A673 (cell line): ENCODE results near the gene EZR. TPM values are rescaled to one million over a fixed set of nuclear protein-coding genes. Genes with fewer than 3 reads are reported as not detected.

Source experiments
- BruUV-seq: library from RNA; stranded (reverse); fragments of 400-500 nt; replicated peaks from 2 replicates; lab custom pipeline; 2021; lab: Mats Ljungman, UMichigan
- CTCF ChIA-PET: fragments of 300-600 bp; sonication (Branson Sonifier 250); formaldehyde crosslinking; loops from one replicate; lab custom pipeline; 2022; ENCODE audit warnings: antibody characterized with exemption; lab: Charles Lee
- POLR2A ChIA-PET: fragments of 300-600 bp; sonication (Branson Sonifier 250); formaldehyde crosslinking; loops from one replicate; lab custom pipeline; 2022; ENCODE audit warnings: antibody characterized with exemption; ENCODE audit not compliant: low non-redundant PET; lab: Charles Lee
- DNase-seq: peaks from one replicate; pipeline ENCODE4 v3.0.0-alpha.2; 2015; ENCODE audit warnings: low spot score
- H3K27ac ChIP-seq: fragments of 200-600 bp; sonication (generic); 2 replicates; pipeline ENCODE4 v1.5.1; 2016; ENCODE audit warnings: mixed run types, low read depth, mild to moderate bottlenecking, mixed read lengths, antibody characterized with exemption, low read length; ENCODE audit not compliant: poor library complexity, severe bottlenecking
- H3K27me3 ChIP-seq: fragments of 200-600 bp; sonication (generic); replicated peaks from 2 replicates; pipeline ENCODE4 v1.6.1; 2017; ENCODE audit warnings: mixed run types, low read depth, mild to moderate bottlenecking, mixed read lengths, antibody characterized with exemption, low read length; ENCODE audit not compliant: insufficient read depth, poor library complexity
- H3K36me3 ChIP-seq: fragments of 200-600 bp; sonication (generic); 2 replicates; pipeline ENCODE4 v1.6.1; 2016; ENCODE audit warnings: mixed run types, mild to moderate bottlenecking, mixed read lengths, antibody characterized with exemption, low read length; ENCODE audit not compliant: insufficient read depth, poor library complexity, severe bottlenecking
- H3K4me1 ChIP-seq: fragments of 200-600 bp; sonication (generic); 2 replicates; pipeline ENCODE4 v1.6.1; 2017; ENCODE audit warnings: mixed run types, mild to moderate bottlenecking, mixed read lengths, antibody characterized with exemption, low read length; ENCODE audit not compliant: insufficient read depth, poor library complexity, severe bottlenecking
- H3K4me3 ChIP-seq: fragments of 200-600 bp; sonication (generic); 2 replicates; pipeline ENCODE4 v1.5.1; 2016; ENCODE audit warnings: low read depth, mixed run types, mild to moderate bottlenecking, mixed read lengths, low read length; ENCODE audit not compliant: poor library complexity, severe bottlenecking
- H3K9me3 ChIP-seq: fragments of 200-600 bp; sonication (generic); 2 replicates; pipeline ENCODE4 v1.6.1; 2016; ENCODE audit warnings: mixed run types, low read depth, mild to moderate bottlenecking, mixed read lengths, antibody characterized with exemption, low read length; ENCODE audit not compliant: poor library complexity, severe bottlenecking
- CTCF ChIP-seq: fragments of 300-800, 200-600 bp; sonication (generic); conservative IDR thresholded peaks from 2 replicates; pipeline ENCODE4 v1.5.1; 2017; ENCODE audit warnings: low read depth, mild to moderate bottlenecking, antibody characterized with exemption, low read length, moderate library complexity, mixed read lengths
- EZH2 ChIP-seq: fragments of 200-600 bp; sonication (generic); IDR thresholded peaks from 2 replicates; pipeline ENCODE4 v1.6.1; 2017; ENCODE audit warnings: borderline replicate concordance, low read depth, mild to moderate bottlenecking, mixed read lengths, antibody characterized with exemption, low read length; ENCODE audit not compliant: poor library complexity, severe bottlenecking
- intact Hi-C: fragments of 100-400 bp; cut with micrococcal nuclease; formaldehyde crosslinking; loops from one replicate; pipeline ENCODE4 v1.10.0; 2022; ENCODE audit not compliant: unreplicated experiment
- total RNA-seq: library from RNA; stranded (reverse); gene quantifications from 2 replicates; pipeline ENCODE4 v1.2.3, GENCODE V29; 2021

EZR gene
- total RNA-seq, 1 experiment from 2014 or later = 144 TPM

- intact Hi-C loops = no loop called here
- no peak overlapping the region for H3K4me3 ChIP-seq
- no peaks in the 10 kb centered on the region for H3K9me3 ChIP-seq
- ChIA-PET CTCF (no interaction called here), POLR2A (no interaction called here)
- H3K36me3 ChIP-seq = no peaks in the 10 kb centered on the region
- no peak overlapping the region for H3K27ac ChIP-seq
- H3K27me3 ChIP-seq = no peaks in the 10 kb centered on the region
- no peak for DNase-seq
- TF ChIP-seq CTCF (no peak), EZH2 (no peak)
- no TSS peak for BruUV-seq
- peaks cover 16% of the 10 kb centered on the region for H3K4me1 ChIP-seq
These were observed 28.6 kb upstream of the EZR start for GRCh38 chr6:158847786-158848185.

- BruUV-seq = no TSS peak
- Histone ChIP-seq H3K27me3 (no peaks in the 10 kb centered on the region), H3K4me1 (peaks cover 13% of the 10 kb centered on the region), H3K27ac (no peak overlapping the region), H3K4me3 (no peak overlapping the region), H3K9me3 (no peaks in the 10 kb centered on the region), H3K36me3 (no peaks in the 10 kb centered on the region)
- TF ChIP-seq CTCF (no peak), EZH2 (no peak)
- POLR2A ChIA-PET = no interaction called here
- CTCF ChIA-PET = no interaction called here
- intact Hi-C loops = no loop called here
- no peak for DNase-seq
These were observed 27.9 kb upstream of the EZR start for GRCh38 chr6:158847012-158847529.

GRCh38 chr6:158843751-158844683 lies 24.8 kb upstream of the EZR start:
- CTCF ChIA-PET = no interaction called here
- no peak overlapping the region for H3K27ac ChIP-seq
- no TSS peak for BruUV-seq

More at GRCh38 chr6:158843751-158844683, 24.8 kb upstream of the EZR start:
- DNase-seq = no peak
- no peaks in the 10 kb centered on the region for H3K36me3 ChIP-seq
- intact Hi-C loops = no loop called here
- no peaks in the 10 kb centered on the region for H3K27me3 ChIP-seq
- TF ChIP-seq CTCF (no peak), EZH2 (no peak)
- no peaks in the 10 kb centered on the region for H3K4me1 ChIP-seq
- no peaks in the 10 kb centered on the region for H3K9me3 ChIP-seq
- H3K4me3 ChIP-seq = no peak overlapping the region
- POLR2A ChIA-PET = no interaction called here
